ENCODE data around the gene HELZ. TPM values are rescaled to one million over a fixed set of nuclear protein-coding genes. Genes with fewer than 3 reads are reported as not detected.
A peak's percentile ranks its signal among the peaks of the same experiment; 100 is the strongest.

The HELZ gene
- total RNA-seq, 1 experiment from 2014 or later = 75.0 TPM

GRCh38 chr17:67067571-67068482, 177.2 kb downstream of the HELZ start:
- in situ Hi-C loops (cut with HindIII; ENCODE audit: low sequenced_read_pairs) = no loop called here
- no peak for DNase-seq (ENCODE audit: low spot score)

GRCh38 chr17:67066717-67067116, 178.3 kb downstream of the HELZ start:
- in situ Hi-C loops (cut with HindIII; ENCODE audit: low sequenced_read_pairs) = no loop called here
- DNase-seq (ENCODE audit: low spot score) = no peak

GRCh38 chr17:67063141-67063540, 181.9 kb downstream of the HELZ start:
- DNase-seq (ENCODE audit: low spot score) = no peak
- in situ Hi-C loops (cut with HindIII; ENCODE audit: low sequenced_read_pairs) = no loop called here

- DNase-seq (ENCODE audit: low spot score) = peak; percentile 14
- in situ Hi-C loops (cut with HindIII; ENCODE audit: low sequenced_read_pairs) = no loop called here
These were observed 185.6 kb downstream of the HELZ start for GRCh38 chr17:67059372-67059771.

GRCh38 chr17:67058036-67058435, 187.0 kb downstream of the HELZ start:
- in situ Hi-C loops (cut with HindIII; ENCODE audit: low sequenced_read_pairs) = no loop called here
- DNase-seq (ENCODE audit: low spot score) = no peak

GRCh38 chr17:67056746-67057490, 188.1 kb downstream of the HELZ start:
- in situ Hi-C loops (cut with HindIII; ENCODE audit: low sequenced_read_pairs) = no loop called here
- no peak for DNase-seq (ENCODE audit: low spot score)

- in situ Hi-C loops (cut with HindIII; ENCODE audit: low sequenced_read_pairs) = no loop called here
- DNase-seq (ENCODE audit: low spot score) = no peak
These were observed 188.9 kb downstream of the HELZ start for GRCh38 chr17:67055811-67056745.

- in situ Hi-C loops (cut with HindIII; ENCODE audit: low sequenced_read_pairs) = no loop called here
- no peak for DNase-seq (ENCODE audit: low spot score)
These were observed 190.0 kb downstream of the HELZ start for GRCh38 chr17:67055041-67055443.

GRCh38 chr17:67054608-67055007, 190.4 kb downstream of the HELZ start:
- in situ Hi-C loops (cut with HindIII; ENCODE audit: low sequenced_read_pairs) = no loop called here
- no peak for DNase-seq (ENCODE audit: low spot score)

GRCh38 chr17:67054011-67054591, 190.9 kb downstream of the HELZ start:
- no peak for DNase-seq (ENCODE audit: low spot score)
- in situ Hi-C loops (cut with HindIII; ENCODE audit: low sequenced_read_pairs) = no loop called here

GRCh38 chr17:67053438-67054000, 191.5 kb downstream of the HELZ start:
- in situ Hi-C loops (cut with HindIII; ENCODE audit: low sequenced_read_pairs) = no loop called here
- DNase-seq (ENCODE audit: low spot score) = no peak

- no peak for DNase-seq (ENCODE audit: low spot score)
- in situ Hi-C loops (cut with HindIII; ENCODE audit: low sequenced_read_pairs) = no loop called here
These were observed 192.1 kb downstream of the HELZ start for GRCh38 chr17:67052720-67053437.

- in situ Hi-C loops (cut with HindIII; ENCODE audit: low sequenced_read_pairs) = no loop called here
- no peak for DNase-seq (ENCODE audit: low spot score)
These were observed 193.2 kb downstream of the HELZ start for GRCh38 chr17:67051837-67052236.

- in situ Hi-C loops (cut with HindIII; ENCODE audit: low sequenced_read_pairs) = no loop called here
- no peak for DNase-seq (ENCODE audit: low spot score)
These were observed 193.8 kb downstream of the HELZ start for GRCh38 chr17:67051155-67051538.

GRCh38 chr17:67050471-67051154, 194.4 kb downstream of the HELZ start:
- in situ Hi-C loops (cut with HindIII; ENCODE audit: low sequenced_read_pairs) = no loop called here
- no peak for DNase-seq (ENCODE audit: low spot score)

- in situ Hi-C loops (cut with HindIII; ENCODE audit: low sequenced_read_pairs) = no loop called here
- DNase-seq (ENCODE audit: low spot score) = no peak
These were observed 194.9 kb downstream of the HELZ start for GRCh38 chr17:67050066-67050465.

- in situ Hi-C loops (cut with HindIII; ENCODE audit: low sequenced_read_pairs) = no loop called here
- no peak for DNase-seq (ENCODE audit: low spot score)
These were observed 195.8 kb downstream of the HELZ start for GRCh38 chr17:67049025-67049739.

Data from G401 (cell line).